OCI-LY1 (cell line): ENCODE data around the gene RASGEF1B.

Experiments
- CTCF ChIP-seq: fragments of 200-600 bp; sonication (generic), shearing (Covaris generic); IDR thresholded peaks from 2 replicates; pipeline ENCODE4 v1.5.1; 2017; ENCODE audit warnings: mild to moderate bottlenecking, antibody characterized with exemption, low read length, moderate library complexity, mixed read lengths
- EZH2 ChIP-seq: fragments of 200-600 bp; sonication (generic), shearing (Covaris generic); IDR thresholded peaks from 2 replicates; pipeline ENCODE4 v1.8.0; 2017; ENCODE audit warnings: borderline replicate concordance, mixed run types, mild to moderate bottlenecking, antibody characterized with exemption, low read length, moderate library complexity, mixed read lengths

DNA sequence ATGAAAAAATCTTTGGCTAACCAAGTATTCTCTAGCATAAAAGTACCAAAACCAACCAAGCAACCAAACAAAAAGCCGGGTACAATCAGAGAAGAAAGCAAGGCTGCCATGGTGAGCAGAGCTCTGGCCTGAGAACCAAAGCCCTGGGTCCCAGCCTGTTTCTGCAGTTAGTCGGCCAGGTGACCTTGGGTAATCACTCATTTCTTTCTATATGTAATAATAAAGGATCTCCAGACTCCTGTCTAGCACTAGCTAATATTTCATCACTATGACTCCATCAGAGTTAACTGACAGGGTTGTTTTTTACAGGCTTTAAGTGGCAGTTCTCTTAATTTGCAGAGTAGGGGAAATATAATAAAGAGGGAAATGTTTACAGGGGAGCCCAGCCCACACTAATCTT, 34.0 kb upstream of the RASGEF1B start:
- TF ChIP-seq CTCF (no peak), EZH2 (no peak)
